HepG2 (cell line): ENCODE results near the gene METTL22. TPM values are rescaled to one million over a fixed set of nuclear protein-coding genes. Genes with fewer than 3 reads are reported as not detected.

Source experiments
- BRF2 ChIP-seq: sonication (generic); formaldehyde crosslinking; IDR thresholded peaks from 2 replicates; pipeline ENCODE4 v1.8.1; 2022; ENCODE audit warnings: mild to moderate bottlenecking, missing genetic modification reagents
- E2F5 ChIP-seq: sonication (generic); formaldehyde crosslinking; conservative IDR thresholded peaks from 2 replicates; pipeline ENCODE4 v1.4.0; 2020; ENCODE audit warnings: missing genetic modification reagents
- GATAD2A ChIP-seq: IDR thresholded peaks from 2 replicates; pipeline ENCODE4 v1.6.1; 2016
- KAT8 ChIP-seq: IDR thresholded peaks from 2 replicates; pipeline ENCODE4 v1.6.1; 2016; ENCODE audit warnings: missing genetic modification reagents, missing compliant biosample characterization
- MIXL1 ChIP-seq: IDR thresholded peaks from 2 replicates; pipeline ENCODE4 v1.6.1; 2016
- MTF1 ChIP-seq: sonication (generic); formaldehyde crosslinking; IDR thresholded peaks from 2 replicates; pipeline ENCODE4 v1.5.0; 2020; ENCODE audit warnings: missing genetic modification reagents
- NPAS2 ChIP-seq: sonication (generic); formaldehyde crosslinking; IDR thresholded peaks from 2 replicates; pipeline ENCODE4 v1.8.0; 2022; ENCODE audit warnings: mild to moderate bottlenecking, missing genetic modification reagents, borderline replicate concordance
- PHF8 ChIP-seq: sonication (generic); formaldehyde crosslinking; IDR thresholded peaks from 2 replicates; pipeline ENCODE4 v1.5.0; 2020; ENCODE audit warnings: missing genetic modification reagents
- RAD21 ChIP-seq: fragments of 450-650 bp; formaldehyde crosslinking; IDR thresholded peaks from 2 replicates; pipeline ENCODE4 v1.5.0; 2020; ENCODE audit warnings: mild to moderate bottlenecking
- RELA ChIP-seq: sonication (generic); formaldehyde crosslinking; IDR thresholded peaks from 2 replicates; pipeline ENCODE4 v1.4.0; 2020; ENCODE audit warnings: missing genetic modification reagents
- SETDB1 ChIP-seq: sonication (generic); formaldehyde crosslinking; IDR thresholded peaks from 2 replicates; pipeline ENCODE4 v1.5.1; 2020; ENCODE audit warnings: missing genetic modification reagents, mild to moderate bottlenecking, borderline replicate concordance
- SIX1 ChIP-seq: sonication (generic); formaldehyde crosslinking; IDR thresholded peaks from 2 replicates; pipeline ENCODE4 v1.4.0; 2020; ENCODE audit warnings: missing genetic modification reagents, borderline replicate concordance
- SKIL ChIP-seq: sonication (generic); formaldehyde crosslinking; IDR thresholded peaks from 2 replicates; pipeline ENCODE4 v1.8.0; 2022; ENCODE audit warnings: missing genetic modification reagents, mild to moderate bottlenecking, moderate library complexity, borderline replicate concordance
- TAF15 ChIP-seq: fragments of 200-400 bp; formaldehyde crosslinking; IDR thresholded peaks from one replicate; pipeline ENCODE4 v1.6.1; 2018; ENCODE audit warnings: mild to moderate bottlenecking, low read depth, low read length; ENCODE audit not compliant: poor library complexity, severe bottlenecking
- XBP1 ChIP-seq: sonication (generic); formaldehyde crosslinking; IDR thresholded peaks from 2 replicates; pipeline ENCODE4 v1.5.0; 2020; ENCODE audit warnings: missing genetic modification reagents
- XRCC5 ChIP-seq: fragments of 200-400 bp; formaldehyde crosslinking; optimal IDR thresholded peaks from 2 replicates; pipeline ENCODE3; 2017; ENCODE audit warnings: mild to moderate bottlenecking, low read length
- YEATS4 ChIP-seq: sonication (generic); formaldehyde crosslinking; IDR thresholded peaks from 2 replicates; pipeline ENCODE4 v1.4.0; 2020; ENCODE audit warnings: missing genetic modification reagents, borderline replicate concordance
- ZNF605 ChIP-seq: sonication (generic); formaldehyde crosslinking; IDR thresholded peaks from 2 replicates; pipeline ENCODE4 v1.8.0; 2022; ENCODE audit warnings: mild to moderate bottlenecking, missing genetic modification reagents
- ZNF7 ChIP-seq: IDR thresholded peaks from 2 replicates; pipeline ENCODE4 v1.6.1; 2016; ENCODE audit warnings: missing biosample characterization, missing genetic modification reagents
- polyA plus RNA-seq, 8 experiments: library from polyadenylated mRNA; depleted of rRNA in 3 of 8; stranded (reverse) in 7 of 8; unstranded in 1 of 8; fragments of >200 nt; fragmentation: Illumina TruSeq in 4 of 8; extraction: Trizol in 4 of 8; gene quantifications; 2 replicates each; pipeline versions ENCODE4 v1.2.1 to v1.2.3, GENCODE V29; 2011 to 2016; ENCODE audit warnings: low read depth in 4 of 8, missing spikeins in 1 of 8, mixed read lengths in 1 of 8; ENCODE audit not compliant: insufficient read depth in 1 of 8
- total RNA-seq, 5 experiments: library from RNA; depleted of rRNA; stranded (reverse); fragments of >200 nt; fragmentation: Illumina TruSeq; extraction: Trizol; gene quantifications; 2 replicates each; pipeline ENCODE4 v1.2.3, GENCODE V29; 2016; ENCODE audit warnings: low read depth in 1 of 5
- TF ChIP-seq, protein P1 (sequence below): sonication (generic); formaldehyde crosslinking; IDR thresholded peaks from 2 replicates; pipeline ENCODE4 v1.4.0; 2020; ENCODE audit warnings: missing genetic modification reagents
- TF ChIP-seq, protein P2 (sequence below): sonication (generic); formaldehyde crosslinking; IDR thresholded peaks from 2 replicates; pipeline ENCODE4 v1.5.0; 2020; ENCODE audit warnings: missing genetic modification reagents
- TF ChIP-seq, protein P3 (sequence below): sonication (generic); formaldehyde crosslinking; IDR thresholded peaks from 2 replicates; pipeline ENCODE4 v1.4.0; 2020; ENCODE audit warnings: missing genetic modification reagents

The METTL22 gene
- total and polyA plus RNA-seq, 2 of the 13 experiments (the other 11 are each of a cell fraction or from before 2014, with no cell fraction given) = 36.2 to 94.8 TPM

GRCh38 chr16:8634991-8635736 is 13.7 kb downstream of the METTL22 start (continued):
- TF ChIP-seq SKIL (CRISPR knock-in tag) = no peak; the same call in 1 of the 2 replicates
- TF ChIP-seq ZNF7 (CRISPR knock-in tag) = no peak
- no peak for TF ChIP-seq GATAD2A (CRISPR knock-in tag)
- TF ChIP-seq NPAS2 (CRISPR knock-in tag) = no peak
- TF ChIP-seq, protein P1, sequence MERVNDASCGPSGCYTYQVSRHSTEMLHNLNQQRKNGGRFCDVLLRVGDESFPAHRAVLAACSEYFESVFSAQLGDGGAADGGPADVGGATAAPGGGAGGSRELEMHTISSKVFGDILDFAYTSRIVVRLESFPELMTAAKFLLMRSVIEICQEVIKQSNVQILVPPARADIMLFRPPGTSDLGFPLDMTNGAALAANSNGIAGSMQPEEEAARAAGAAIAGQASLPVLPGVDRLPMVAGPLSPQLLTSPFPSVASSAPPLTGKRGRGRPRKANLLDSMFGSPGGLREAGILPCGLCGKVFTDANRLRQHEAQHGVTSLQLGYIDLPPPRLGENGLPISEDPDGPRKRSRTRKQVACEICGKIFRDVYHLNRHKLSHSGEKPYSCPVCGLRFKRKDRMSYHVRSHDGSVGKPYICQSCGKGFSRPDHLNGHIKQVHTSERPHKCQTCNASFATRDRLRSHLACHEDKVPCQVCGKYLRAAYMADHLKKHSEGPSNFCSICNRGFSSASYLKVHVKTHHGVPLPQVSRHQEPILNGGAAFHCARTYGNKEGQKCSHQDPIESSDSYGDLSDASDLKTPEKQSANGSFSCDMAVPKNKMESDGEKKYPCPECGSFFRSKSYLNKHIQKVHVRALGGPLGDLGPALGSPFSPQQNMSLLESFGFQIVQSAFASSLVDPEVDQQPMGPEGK = no peak
- TF ChIP-seq MTF1 = no peak
- TF ChIP-seq, protein P2, sequence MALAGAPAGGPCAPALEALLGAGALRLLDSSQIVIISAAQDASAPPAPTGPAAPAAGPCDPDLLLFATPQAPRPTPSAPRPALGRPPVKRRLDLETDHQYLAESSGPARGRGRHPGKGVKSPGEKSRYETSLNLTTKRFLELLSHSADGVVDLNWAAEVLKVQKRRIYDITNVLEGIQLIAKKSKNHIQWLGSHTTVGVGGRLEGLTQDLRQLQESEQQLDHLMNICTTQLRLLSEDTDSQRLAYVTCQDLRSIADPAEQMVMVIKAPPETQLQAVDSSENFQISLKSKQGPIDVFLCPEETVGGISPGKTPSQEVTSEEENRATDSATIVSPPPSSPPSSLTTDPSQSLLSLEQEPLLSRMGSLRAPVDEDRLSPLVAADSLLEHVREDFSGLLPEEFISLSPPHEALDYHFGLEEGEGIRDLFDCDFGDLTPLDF (CRISPR knock-in tag) = no peak
- TF ChIP-seq E2F5 = no peak
- no peak for TF ChIP-seq YEATS4 (CRISPR knock-in tag)
- peak; percentile 86 for TF ChIP-seq RAD21
- TF ChIP-seq BRF2 (CRISPR knock-in tag) = no peak
- TF ChIP-seq RELA (CRISPR knock-in tag) = no peak
- TF ChIP-seq SETDB1 (CRISPR knock-in tag) = no peak
- TF ChIP-seq KAT8 (CRISPR knock-in tag) = no peak
- no peak for TF ChIP-seq MIXL1 (CRISPR knock-in tag)
- no peak for TF ChIP-seq PHF8 (CRISPR knock-in tag)
- no peak for TF ChIP-seq TAF15
- TF ChIP-seq XBP1 (CRISPR knock-in tag) = no peak
- TF ChIP-seq SIX1 (CRISPR knock-in tag) = no peak
- peak; percentile 79 for TF ChIP-seq XRCC5
- TF ChIP-seq, protein P3, sequence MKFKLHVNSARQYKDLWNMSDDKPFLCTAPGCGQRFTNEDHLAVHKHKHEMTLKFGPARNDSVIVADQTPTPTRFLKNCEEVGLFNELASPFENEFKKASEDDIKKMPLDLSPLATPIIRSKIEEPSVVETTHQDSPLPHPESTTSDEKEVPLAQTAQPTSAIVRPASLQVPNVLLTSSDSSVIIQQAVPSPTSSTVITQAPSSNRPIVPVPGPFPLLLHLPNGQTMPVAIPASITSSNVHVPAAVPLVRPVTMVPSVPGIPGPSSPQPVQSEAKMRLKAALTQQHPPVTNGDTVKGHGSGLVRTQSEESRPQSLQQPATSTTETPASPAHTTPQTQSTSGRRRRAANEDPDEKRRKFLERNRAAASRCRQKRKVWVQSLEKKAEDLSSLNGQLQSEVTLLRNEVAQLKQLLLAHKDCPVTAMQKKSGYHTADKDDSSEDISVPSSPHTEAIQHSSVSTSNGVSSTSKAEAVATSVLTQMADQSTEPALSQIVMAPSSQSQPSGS (CRISPR knock-in tag) = 0 out of 2 replicates have a peak, but pooled peaks have one; percentile 19
- 0 out of 2 replicates have a peak, but pooled peaks have one; percentile 22 for TF ChIP-seq ZNF605 (CRISPR knock-in tag)
